ENCODE results near the gene HNRNPUL1.

Gene HNRNPUL1

DNA sequence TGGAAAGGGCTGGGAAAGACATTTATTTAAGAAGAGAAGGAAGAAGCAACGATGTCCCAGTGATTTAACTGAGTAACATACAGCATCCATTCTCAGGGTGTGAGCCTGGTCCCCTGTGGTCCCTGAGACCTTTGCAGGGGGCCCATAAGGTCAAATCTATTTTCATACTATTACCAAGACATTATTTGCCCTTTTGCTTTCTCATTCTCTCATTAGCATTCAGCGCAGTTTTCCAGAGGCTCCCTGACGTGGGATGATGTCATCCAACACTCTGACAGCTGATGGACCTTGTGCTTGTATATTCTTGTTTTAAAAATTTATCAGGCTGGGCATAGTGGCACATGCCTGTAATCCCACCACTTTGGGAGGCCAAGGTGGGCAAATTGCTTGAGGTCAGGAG, 18.3 kb upstream of the HNRNPUL1 start:
- H3K27ac ChIP-seq = no peak overlapping the region
- no peak overlapping the region for H3K9ac ChIP-seq
- no peaks in the 10 kb centered on the region for H4K20me1 ChIP-seq
- H3K4me2 ChIP-seq = no peak overlapping the region
- no peaks in the 10 kb centered on the region for H3K36me3 ChIP-seq
- H3K9me3 ChIP-seq (replicated peaks in 1 of 11) = no peaks in the 10 kb centered on the region
- H3K4me3 ChIP-seq = no peak overlapping the region
- H3K27me3 ChIP-seq = no peaks in the 10 kb centered on the region
- H3K4me1 ChIP-seq = no peaks in the 10 kb centered on the region
- no peak for TF ChIP-seq Cebpa-rat (IDR thresholded peaks at IDR 0.05)

DNA sequence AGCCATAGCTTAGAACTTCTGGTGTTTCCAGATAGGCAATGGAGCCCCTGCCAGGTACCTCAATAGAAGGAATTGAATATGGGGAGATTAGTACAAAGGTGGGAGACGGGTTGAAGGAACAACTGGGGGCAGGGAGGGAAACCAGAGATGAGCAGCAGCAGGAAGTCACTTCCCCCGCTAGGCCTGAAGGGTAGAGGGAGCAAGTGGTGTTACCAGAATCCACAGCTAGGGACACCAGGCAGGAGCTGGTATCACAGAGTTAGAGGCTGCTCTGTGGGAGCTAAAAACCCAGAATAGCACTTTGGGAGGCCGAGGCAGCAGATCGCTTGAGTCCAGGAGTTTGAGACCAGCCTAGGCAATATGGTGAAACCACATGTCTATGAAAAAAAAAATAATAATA, 15.3 kb upstream of the HNRNPUL1 start:
- TF ChIP-seq Cebpa-rat (IDR thresholded peaks at IDR 0.05) = no peak
- no peaks in the 10 kb centered on the region for H3K4me1 ChIP-seq
- H3K9me3 ChIP-seq (replicated peaks in 1 of 11) = no peaks in the 10 kb centered on the region
- no peaks in the 10 kb centered on the region for H3K36me3 ChIP-seq
- no peaks in the 10 kb centered on the region for H3K27me3 ChIP-seq
- H3K9ac ChIP-seq = no peak overlapping the region
- H3K4me2 ChIP-seq = no peak overlapping the region
- H3K27ac ChIP-seq = no peak overlapping the region
- H4K20me1 ChIP-seq = no peaks in the 10 kb centered on the region
- H3K4me3 ChIP-seq = no peak overlapping the region

DNA sequence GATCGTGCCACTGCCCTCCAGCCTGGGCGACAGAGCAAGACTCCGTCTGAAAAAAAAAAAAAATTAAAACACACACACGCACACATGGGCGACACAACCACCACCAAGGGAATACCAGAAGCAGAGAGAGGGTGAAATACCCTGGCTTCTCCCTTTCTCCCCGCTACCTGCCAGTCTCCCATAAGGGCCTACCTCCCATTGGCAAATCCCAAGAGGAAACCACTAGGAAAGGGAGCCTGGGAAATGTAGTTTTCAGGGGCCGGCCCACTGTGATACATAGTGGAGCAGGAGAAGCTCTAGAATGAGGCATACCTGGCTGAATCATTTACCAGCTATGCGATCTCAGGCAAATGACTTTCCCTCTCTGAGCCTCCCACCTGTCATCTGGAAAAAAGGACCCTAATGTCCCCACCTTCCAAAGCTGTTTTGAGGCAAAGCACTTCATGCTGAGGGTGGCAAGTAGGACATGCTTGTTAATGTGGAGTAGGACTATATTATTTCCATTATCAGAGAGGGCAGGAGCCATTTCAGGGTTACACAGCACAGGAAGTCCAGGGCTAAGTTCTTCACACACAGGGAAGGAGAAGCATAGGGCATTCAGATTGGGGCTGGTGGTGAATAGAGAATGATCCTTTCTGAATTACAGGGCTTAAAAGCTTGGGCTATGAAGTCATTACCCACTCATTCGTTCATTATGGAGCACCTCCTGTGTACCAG, 14.3 kb upstream of the HNRNPUL1 start:
- Histone ChIP-seq H3K27ac (no peak overlapping the region), H3K4me1 (no peaks in the 10 kb centered on the region), H3K4me3 (no peak overlapping the region), H3K4me2 (no peak overlapping the region), H3K36me3 (no peaks in the 10 kb centered on the region), H3K9me3 (replicated peaks in 1 of 11) (no peaks in the 10 kb centered on the region), H4K20me1 (no peaks in the 10 kb centered on the region), H3K27me3 (no peaks in the 10 kb centered on the region), H3K9ac (no peak overlapping the region)
- no peak for TF ChIP-seq Cebpa-rat (IDR thresholded peaks at IDR 0.05)

DNA sequence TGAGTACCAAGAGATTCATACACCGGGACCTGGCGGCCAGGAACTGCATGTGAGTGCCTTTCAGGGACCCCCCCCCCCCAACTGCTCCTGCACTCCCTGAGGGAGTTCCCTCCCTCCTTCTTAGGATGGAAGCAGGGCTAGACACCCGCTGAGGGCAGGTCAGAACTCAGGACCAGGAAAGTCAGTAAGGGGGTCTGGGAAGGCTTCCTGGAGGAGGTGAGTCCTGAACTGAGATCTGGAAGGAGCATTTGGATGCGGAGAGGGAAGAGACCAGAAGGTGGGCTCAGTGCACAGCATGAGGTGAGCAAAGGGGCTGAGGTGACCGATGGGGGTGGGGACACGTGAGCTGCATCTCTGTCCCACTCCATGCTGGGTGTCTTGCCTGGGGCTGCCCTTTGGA, 10.5 kb upstream of the HNRNPUL1 start:
- no peak overlapping the region for H3K4me2 ChIP-seq
- H3K9ac ChIP-seq = no peak overlapping the region
- TF ChIP-seq Cebpa-rat (IDR thresholded peaks at IDR 0.05) = no peak
- H3K4me1 ChIP-seq = no peaks in the 10 kb centered on the region
- H4K20me1 ChIP-seq = no peaks in the 10 kb centered on the region
- no peaks in the 10 kb centered on the region for H3K36me3 ChIP-seq
- no peaks in the 10 kb centered on the region for H3K27me3 ChIP-seq
- no peak overlapping the region for H3K27ac ChIP-seq
- no peaks in the 10 kb centered on the region for H3K9me3 ChIP-seq (replicated peaks in 1 of 11)
- H3K4me3 ChIP-seq = no peak overlapping the region

DNA sequence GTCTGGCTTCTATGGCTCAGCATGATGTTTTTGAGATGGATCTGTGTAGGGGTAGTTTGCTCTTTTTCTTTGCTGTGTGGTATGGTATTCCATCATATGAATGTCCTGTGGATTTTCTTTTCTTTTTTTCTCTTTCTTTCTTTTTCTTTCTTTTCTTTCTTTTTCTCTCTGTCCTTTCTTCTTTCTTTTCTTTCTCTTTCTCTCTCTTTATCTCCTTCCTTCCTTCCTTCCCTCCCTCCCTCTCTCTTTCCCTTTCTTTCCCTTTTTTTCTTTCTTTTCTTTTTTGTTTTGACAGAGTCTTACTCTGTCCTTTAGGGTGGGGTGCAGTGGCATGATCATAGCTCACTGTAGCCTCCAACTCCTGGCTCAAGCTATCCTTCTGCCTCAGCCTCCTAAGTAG, 9.0 kb upstream of the HNRNPUL1 start:
- H3K9me3 ChIP-seq (replicated peaks in 1 of 11) = no peaks in the 10 kb centered on the region
- no peak overlapping the region for H3K4me3 ChIP-seq
- H4K20me1 ChIP-seq = no peaks in the 10 kb centered on the region
- H3K36me3 ChIP-seq = no peaks in the 10 kb centered on the region
- no peak overlapping the region for H3K27ac ChIP-seq
- H3K4me1 ChIP-seq = no peaks in the 10 kb centered on the region
- H3K9ac ChIP-seq = no peak overlapping the region
- TF ChIP-seq Cebpa-rat (IDR thresholded peaks at IDR 0.05) = no peak
- no peaks in the 10 kb centered on the region for H3K27me3 ChIP-seq
- no peak overlapping the region for H3K4me2 ChIP-seq

DNA sequence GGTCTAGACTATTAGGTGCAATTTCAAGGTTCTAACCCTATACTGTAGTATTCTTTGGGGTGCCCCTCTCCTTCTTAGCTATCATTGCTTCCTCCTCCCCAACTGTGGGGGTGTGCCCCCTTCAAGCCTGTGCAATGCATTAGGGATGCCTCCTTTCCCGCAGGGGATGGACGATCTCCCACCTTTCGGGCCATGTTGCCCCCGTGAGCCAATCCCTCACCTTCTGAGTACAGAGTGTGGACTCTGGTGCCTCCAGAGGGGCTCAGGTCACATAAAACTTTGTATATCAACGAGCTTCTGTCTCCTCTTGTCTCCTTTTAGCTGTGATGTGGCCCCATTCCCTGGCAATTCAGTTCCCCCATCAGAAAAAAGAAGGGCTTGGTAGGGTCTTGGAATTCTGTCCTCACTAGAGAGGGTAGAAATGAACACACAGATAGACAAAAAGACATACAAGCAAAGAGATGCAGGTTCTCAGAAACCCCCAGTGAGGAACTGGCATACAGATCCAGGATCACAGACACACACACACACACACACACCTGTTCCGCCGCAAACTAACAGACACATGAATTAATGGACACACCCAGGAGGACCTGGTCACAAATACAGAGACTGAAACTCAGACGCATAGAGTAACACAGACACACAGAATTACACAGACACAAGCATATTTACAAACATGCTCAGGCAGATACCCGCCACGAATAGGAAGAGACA, 2.5 kb upstream of the HNRNPUL1 start:
- Histone ChIP-seq H3K36me3 (peaks cover 0 to 8% (median 4%) of the 10 kb centered on the region in 11 experiments; a peak in 7 of 22 replicates), H3K27me3 (no peaks in the 10 kb centered on the region), H3K9ac (peak overlapping the region; percentile 80 to 98 (median 91)), H3K4me3 (peak overlapping the region; percentile 67 to 83 (median 75)), H3K4me2 (peak overlapping the region; percentile 86 to 98 (median 96)), H3K9me3 (replicated peaks in 1 of 11) (no peaks in the 10 kb centered on the region), H4K20me1 (peaks cover 4 to 14% (median 8%) of the 10 kb centered on the region in 11 experiments; a peak in 20 of 22 replicates), H3K27ac (peak overlapping the region in 10 of 11 experiments; percentile 19 to 97 (median 72); a peak in 14 of 22 replicates), H3K4me1 (peaks cover 17 to 22% (median 20%) of the 10 kb centered on the region in 10 experiments)
- TF ChIP-seq Cebpa-rat (IDR thresholded peaks at IDR 0.05) = no peak

DNA sequence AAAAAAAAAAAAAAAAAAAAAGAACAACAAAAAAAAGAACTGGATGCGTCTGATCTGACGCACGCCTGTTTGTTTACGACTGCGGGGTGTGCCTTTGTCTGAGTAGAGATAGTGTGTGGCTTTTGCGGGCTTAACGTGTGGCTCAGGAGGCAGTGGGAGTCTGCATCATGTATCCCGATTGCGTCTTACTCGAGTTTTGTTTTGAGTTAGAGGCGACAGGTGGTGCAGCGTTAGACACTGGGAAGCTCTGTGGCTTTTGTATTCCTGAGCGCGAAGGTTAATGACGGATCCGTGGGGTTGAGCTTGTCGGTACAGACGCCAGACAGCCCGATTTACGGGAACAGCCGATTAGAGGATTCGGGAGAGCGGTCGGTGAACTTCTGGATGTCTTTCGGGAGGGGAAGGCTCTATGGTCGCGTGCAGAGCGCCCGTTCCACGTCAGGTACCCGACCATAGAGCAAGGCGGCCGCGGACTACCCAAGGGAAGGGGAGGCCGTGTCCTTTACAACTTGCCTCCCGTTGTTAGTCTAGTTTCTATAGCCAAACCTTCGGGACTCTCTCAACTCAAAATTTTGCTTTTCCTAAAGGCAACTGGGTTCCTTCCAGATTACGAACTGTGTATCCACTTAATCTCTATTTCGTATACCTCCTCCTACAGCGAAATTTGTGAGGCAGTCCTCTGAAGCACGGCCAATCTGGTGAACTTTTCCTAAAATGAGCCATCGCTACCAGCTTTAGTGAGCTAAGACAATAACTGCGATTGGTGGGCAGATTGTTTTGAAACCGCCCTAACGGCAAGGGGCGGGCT, 926 bp upstream of the HNRNPUL1 start:
- H3K27me3 ChIP-seq = no peaks in the 10 kb centered on the region
- peaks cover 20 to 31% (median 24%) of the 10 kb centered on the region in 11 experiments; a peak in 20 of 22 replicates for H4K20me1 ChIP-seq
- H3K27ac ChIP-seq = peak overlapping the region; percentile 89 to 98 (median 96)
- H3K4me2 ChIP-seq = peak overlapping the region; percentile 84 to 98 (median 96)
- peaks cover 30 to 37% (median 33%) of the 10 kb centered on the region in 10 experiments for H3K4me1 ChIP-seq
- H3K9me3 ChIP-seq (replicated peaks in 1 of 11) = no peaks in the 10 kb centered on the region
- TF ChIP-seq Cebpa-rat (IDR thresholded peaks at IDR 0.05) = 0 out of 22 replicates have a peak, but pooled peaks of 1 of the 11 experiments have one; percentile 12
- H3K9ac ChIP-seq = peak overlapping the region; percentile 85 to 98 (median 92)
- H3K36me3 ChIP-seq = peaks cover 6 to 25% (median 20%) of the 10 kb centered on the region in 11 experiments
- H3K4me3 ChIP-seq = peak overlapping the region; percentile 67 to 83 (median 75)

DNA sequence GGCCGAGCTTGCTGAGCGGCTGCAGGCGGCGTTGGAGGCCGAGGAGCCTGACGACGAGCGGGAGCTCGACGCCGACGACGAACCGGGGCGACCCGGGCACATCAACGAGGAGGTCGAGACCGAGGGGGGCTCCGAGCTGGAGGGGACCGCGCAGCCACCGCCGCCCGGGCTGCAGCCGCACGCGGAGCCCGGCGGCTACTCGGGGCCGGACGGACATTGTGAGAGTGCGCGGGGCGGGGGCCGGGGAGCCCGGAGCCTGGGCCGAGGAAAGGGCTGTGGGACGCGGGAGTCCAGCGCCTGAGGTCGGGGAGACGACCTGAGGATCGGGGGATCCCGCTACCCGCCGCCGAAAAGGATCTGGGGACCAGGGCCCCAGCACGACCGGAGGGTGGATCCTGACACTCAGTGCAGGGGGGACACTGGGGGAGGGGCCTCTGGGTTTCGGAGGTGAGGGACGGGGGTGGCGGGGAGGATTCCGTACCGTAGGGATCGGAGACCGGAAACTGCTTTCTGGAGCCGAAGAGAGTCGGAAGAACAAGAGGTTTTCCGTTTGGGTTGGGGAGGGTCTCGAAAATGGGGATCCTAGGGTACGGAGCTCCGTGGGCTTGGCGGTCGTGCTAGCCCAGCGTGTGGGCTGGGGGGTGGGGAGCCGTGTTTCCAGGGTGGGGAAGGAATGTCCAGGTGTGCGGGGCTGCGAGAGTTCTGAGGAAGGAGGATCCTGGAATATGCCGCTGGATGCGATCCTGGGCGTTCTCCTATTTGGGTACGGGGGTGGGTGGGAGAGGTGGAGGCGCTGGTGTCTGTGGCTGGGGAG, 616 bp downstream of the HNRNPUL1 start:
- H3K36me3 ChIP-seq = peaks cover 22 to 40% (median 35%) of the 10 kb centered on the region in 11 experiments
- peak overlapping the region; percentile 96 to 100 (median 100) for H3K9ac ChIP-seq
- H3K4me3 ChIP-seq = peak overlapping the region; percentile 88 to 99 (median 98)
- TF ChIP-seq Cebpa-rat (IDR thresholded peaks at IDR 0.05) = no peak
- H4K20me1 ChIP-seq = peaks cover 21 to 46% (median 38%) of the 10 kb centered on the region in 11 experiments; a peak in 20 of 22 replicates
- peak overlapping the region; percentile 96 to 100 (median 100) for H3K27ac ChIP-seq
- H3K4me1 ChIP-seq = peaks cover 30 to 37% (median 33%) of the 10 kb centered on the region in 10 experiments
- H3K9me3 ChIP-seq (replicated peaks in 1 of 11) = no peaks in the 10 kb centered on the region
- no peaks in the 10 kb centered on the region for H3K27me3 ChIP-seq
- H3K4me2 ChIP-seq = peak overlapping the region; percentile 84 to 99 (median 95)
